RKO (cell line): Measurements from ENCODE around the gene FBRS.
"Not testable (repeated sequence)": the region's sequence is repeated elsewhere in the genome, so short reads cannot be mapped to it uniquely, and the experiment has no call there.

Experiments used
- DNase-seq: peaks from one replicate; pipeline ENCODE4 v3.0.0-alpha.2; 2016; ENCODE audit warnings: low spot score

FBRS gene

DNA sequence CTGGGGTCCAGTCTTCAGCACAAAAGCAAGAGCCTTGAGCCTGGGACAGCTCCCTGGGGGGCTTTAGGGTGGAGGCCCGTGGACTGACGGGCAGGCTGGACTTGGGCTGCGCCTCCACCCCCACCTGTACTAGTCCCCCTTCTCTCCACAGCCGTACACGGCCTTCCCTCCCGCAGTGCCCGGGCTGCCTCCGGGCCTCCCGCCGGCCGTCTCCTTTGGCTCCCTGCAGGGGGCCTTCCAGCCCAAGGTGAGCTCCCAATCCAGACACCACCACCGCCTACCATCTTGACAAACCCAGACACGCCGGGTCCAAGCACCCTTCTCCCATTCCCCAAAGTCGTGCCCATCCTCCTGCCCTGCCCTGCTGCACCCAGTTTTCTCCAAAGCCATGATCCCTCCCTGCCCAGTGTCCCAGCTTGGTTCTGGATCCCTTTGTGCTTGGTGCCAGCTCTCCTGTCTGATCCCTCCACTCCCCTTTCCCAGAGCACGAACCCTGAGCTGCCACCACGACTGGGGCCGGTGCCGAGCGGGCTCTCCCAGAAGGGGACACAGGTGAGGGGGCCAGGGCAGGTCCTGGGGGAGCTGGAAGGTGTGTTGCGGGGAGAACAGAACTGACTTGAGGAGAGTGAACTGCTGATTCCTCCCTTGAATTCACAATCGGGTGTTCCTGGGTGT is 7.1 kb downstream of the FBRS start:
- DNase-seq, result no peak

DNA sequence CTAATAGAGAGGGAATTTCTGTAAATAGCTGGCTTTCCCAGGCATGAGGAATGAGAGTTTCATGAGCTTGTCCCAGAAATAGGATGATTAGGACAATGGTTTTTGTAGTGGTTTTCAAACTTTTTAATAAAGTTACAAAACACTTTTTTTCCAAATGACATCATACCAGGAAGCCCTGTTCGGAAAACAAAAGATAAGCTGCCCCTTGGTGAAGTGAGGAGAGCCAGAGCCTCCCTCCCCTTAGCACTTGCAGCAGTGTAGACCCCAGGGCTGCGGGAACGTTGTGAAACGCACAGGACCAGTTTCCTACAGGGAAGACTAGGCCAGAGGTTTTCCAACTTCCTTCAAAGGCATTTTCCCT is 7.6 kb downstream of the FBRS start:
- no peak for DNase-seq

GRCh38 chr16:30666681-30667080 is 8.4 kb downstream of the FBRS start:
- no peak for DNase-seq

GRCh38 chr16:30667361-30667905 is 9.2 kb downstream of the FBRS start:
- no peak for DNase-seq

DNA sequence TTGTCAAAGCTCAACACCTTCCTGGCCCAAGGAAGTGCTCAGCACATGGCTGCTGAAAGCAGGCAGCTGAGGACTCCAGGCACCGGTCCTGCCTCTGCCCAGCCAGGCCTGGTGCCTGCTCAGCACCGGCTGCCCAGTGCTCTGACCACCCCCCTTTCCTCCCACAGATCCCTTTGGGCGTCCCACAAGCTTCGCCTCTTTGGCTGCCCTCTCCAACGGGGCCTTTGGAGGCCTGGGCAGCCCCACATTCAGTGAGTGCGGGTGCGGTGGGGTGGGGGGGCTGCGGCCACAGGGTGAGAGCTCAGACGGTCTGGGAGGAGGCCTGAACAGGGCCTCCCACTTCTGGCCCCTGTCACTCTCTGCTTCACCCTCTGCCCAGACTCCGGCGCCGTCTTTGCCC is 10.2 kb downstream of the FBRS start:
- DNase-seq, result no peak

DNA sequence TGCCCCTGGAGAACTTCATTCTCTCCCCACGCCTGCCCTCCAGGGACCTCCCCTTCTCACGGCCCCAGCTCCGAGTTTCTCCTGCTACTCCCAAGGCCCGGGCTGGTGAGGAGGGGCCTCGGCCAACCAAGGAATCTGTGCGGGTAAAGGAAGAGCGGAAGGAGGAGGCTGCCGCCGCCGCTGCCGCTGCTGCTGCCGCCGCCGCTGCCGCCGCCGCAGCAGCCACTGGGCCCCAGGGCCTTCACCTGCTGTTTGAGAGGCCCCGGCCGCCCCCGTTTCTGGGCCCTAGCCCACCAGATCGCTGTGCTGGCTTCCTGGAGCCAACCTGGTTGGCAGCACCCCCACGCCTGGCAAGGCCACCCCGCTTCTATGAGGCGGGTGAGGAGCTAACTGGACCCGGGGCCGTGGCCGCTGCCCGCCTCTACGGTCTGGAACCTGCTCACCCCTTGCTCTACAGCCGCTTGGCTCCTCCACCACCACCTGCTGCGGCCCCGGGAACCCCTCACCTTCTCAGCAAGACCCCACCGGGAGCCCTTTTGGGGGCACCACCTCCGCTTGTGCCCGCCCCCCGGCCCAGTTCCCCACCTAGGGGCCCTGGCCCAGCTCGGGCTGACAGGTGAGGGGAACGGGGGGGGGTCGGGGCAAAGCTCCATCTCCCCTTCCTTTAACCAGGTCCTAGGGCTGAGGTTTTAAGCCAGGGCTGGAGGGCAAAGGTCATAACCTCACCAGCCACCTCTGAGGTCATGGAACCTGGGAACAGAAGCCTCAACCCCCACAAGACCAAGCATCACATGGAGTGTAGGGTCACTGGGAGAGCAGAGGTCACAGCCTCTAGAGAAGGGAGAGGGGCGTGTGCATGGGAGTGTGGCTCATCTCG is 11.0 kb downstream of the FBRS start:
- DNase-seq, result no peak

- no peak for DNase-seq
Measured at GRCh38 chr16:30669903-30670824, 11.9 kb downstream of the FBRS start.

GRCh38 chr16:30675143-30675542 is 16.9 kb downstream of the FBRS start:
- DNase-seq, result no peak

GRCh38 chr16:30677931-30678585 is 19.8 kb downstream of the FBRS start:
- DNase-seq, result no peak

DNA sequence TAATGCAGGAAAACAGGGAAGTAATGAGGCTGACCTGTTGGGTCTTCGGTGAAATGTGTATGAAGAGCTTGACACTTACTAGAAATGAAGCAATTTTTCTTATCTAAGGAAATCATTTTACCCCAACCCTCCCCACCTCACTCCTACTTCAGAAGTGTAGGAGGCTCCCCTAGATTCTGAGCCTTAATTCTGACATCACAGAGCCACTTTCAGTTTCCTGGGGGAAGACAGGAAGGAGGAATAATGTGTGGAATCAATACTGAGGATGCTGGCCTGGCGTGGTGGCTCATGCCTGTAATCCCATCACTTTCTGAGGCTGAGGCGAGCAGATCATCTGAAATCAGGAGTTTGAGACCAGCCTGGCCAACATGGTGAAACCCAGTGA is 20.3 kb downstream of the FBRS start:
- DNase-seq, result no peak

DNA sequence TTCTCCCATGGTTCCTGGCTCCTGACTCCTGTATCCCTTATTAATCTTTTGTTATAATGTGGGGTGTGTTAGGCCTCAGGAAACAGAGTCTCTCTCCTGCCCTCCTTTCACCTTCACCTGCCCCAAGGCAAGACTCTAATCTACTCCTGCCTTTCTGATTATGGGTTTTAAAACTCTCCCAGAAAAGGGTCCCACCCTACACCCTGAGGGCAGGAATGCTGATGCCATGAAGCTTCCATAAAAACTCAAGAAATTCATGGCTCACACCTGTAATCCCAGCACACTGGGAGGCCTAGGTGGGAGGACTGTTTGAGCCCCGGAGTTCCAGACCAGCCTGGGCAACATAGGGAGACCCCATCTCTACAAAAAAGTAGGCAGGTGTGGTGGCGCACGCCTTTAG is 22.1 kb downstream of the FBRS start:
- DNase-seq, result no peak

- no peak for DNase-seq
Measured at GRCh38 chr16:30688701-30689100, 30.5 kb downstream of the FBRS start.

DNA sequence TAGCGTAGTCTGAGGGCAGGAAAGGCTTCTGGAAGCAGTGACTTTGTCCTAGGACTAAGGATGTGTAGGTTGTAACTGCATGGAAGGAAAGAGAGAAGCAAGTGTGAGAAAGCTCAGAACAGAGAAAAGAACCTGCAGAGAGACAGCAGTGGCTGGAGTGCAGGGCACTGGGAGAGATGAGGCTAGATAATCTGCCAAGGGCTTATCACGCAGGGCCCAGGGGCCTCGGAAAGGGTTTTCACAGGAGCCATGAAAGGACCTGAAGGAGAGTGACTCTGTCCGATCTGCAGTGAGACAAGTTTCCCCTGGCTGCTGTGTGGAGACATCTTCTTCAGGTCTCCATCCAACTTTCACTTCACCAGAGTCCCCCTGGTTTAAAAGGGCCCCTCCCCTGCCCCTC is 33.7 kb downstream of the FBRS start:
- no peak for DNase-seq

DNA sequence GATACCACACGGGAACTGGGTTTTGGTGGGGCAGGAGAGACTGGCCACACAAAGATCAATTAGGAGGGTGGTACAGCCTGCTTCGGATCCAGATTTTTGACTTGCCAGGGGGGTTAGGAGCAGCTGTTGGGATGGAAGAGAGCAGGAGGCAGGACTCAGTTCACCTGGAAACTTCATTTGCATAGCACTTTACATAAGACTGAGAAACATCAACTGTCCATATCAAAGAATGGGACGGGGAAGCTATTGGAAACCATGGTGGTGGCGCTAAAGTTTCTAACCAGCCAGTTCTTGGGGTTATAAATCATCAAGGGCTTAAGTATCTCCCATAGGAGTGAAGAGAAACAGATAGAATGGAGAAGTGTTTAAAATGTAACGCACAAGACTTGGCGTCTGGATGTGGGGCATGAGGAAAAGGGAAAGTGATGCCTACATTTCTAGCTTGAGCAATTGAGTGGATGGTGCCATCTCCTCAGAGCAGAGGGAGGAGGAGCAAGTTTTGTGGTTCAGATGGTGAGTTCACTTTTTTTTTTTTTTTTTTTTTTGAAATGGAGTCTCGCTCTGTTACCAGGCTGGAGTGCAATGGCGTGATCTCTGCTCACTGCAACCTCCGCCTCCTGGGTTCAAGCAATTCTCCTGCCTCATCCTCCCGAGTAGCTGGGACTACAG is 34.3 kb downstream of the FBRS start:
- DNase-seq, result no peak

GRCh38 chr16:30694926-30695693 is 36.9 kb downstream of the FBRS start:
- DNase-seq, result no peak

DNA sequence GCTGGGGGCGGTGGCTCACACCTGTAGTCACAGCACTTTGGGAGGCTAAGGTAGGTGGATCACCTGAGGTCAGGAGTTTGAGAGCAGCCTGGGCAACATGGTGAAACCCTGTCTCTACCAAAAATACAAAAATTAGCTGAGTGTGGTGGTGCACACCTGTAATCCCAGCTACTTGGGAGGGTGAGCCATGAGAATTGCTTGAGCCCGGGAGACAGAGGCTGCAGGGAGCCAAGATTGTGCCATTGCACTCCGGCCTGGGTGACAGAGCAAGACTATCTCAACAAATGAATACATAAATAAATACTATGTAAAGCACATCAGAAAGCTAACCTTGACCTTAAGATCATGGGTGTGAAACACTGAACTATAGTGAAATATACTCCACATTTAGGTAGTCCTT is 38.4 kb downstream of the FBRS start:
- not testable (repeated sequence) for DNase-seq

DNA sequence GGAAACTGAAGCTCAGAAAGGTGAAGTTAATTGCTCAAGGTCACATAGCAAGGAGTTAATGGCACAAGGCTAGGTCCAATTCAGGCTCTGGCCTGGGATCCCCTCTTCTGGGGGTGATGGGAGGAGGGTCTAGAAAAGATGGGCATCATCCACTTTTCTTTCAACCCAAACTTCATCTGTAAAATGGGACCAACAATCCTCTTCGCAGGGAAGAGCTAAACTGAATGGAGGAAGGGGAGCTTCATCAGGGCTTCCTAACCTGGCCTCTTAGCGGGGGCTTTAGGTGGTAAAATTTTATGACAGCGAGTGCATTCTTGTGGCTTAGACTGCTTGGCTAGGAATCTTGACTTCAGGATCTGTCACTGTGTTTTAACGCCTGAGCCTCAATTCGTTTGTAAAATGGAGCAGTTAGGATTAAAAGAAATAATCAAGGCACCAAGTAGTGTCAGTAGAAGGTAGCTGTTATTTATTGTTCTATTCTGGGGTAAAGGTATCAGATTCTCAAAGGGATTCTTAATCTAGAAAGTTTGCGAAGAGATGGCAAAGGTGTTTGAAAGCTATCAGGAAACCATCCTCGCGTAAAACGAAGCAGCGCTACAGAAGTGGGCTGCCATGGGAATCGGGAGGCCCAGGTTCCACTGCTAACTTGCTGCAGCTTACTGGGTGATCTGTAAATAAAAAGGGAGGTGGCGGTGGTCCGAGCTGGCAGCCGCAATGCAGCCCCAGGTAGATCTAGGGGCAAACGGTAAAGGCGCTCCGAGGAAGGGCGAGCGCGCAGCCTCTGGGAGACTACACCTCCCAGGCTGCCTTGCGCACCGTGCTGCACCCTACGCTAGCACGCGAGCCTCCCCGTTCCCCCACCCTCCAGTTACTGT is 39.3 kb downstream of the FBRS start:
- DNase-seq, result peak; percentile 96

DNA sequence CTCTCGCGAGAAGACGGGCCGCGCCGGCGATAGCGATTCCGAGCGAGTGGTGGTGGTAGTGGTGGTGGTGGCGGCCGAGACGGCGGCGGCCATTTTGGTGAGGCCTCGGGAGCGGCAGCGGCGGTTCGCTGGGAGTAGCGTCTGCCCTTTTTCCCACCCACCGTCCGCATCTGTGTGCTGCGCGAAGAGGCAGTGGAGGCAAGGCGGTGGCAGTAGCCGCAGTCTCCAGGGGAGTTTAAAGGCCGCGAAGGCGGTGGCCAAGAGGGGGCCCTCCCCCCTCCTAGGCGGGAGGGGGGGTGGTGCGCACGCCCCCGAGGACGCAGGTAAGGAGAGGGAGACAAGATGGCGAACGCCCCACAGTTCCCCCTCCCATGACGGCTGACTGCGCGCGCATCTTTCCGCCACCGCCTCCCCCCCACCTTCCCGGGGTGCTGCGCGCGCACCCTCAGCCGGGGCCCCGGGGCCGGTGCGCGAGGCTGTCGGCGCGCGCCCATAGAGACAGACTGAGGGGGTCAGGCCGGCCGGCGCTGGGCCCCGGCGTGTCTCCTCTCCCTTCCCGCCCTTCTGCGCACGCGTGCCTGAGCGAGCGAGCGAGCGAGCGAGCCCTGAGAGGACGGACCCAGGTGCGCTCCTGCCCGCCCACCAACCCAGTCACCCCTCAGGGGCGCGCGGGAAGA is 40.0 kb downstream of the FBRS start:
- peak; percentile 87 for DNase-seq
